ENCODE measurements around the gene CACHD1.

GRCh38 chr1:64474665-64475439 is 4.9 kb downstream of the CACHD1 start:
- no peak for TF ChIP-seq CTCF (conservative IDR thresholded peaks at IDR 0.05; ENCODE audit: low read length)
- no peak for TF ChIP-seq EZH2phosphoT487 (IDR thresholded peaks at IDR 0.05; ENCODE audit: borderline replicate concordance, low read depth, low read length)
